Activated CD4-positive, alpha-beta memory T cell treated with anti-CD3 and anti-CD28 coated beads, Interleukin-2, amount 10 ng/mL, durations not matched to agents 7 days and 5 days (primary cell): ENCODE data around the gene SEPTIN8. TPM values are rescaled to one million over a fixed set of nuclear protein-coding genes. Genes with fewer than 3 reads are reported as not detected.

Experiments
- CTCF ChIA-PET: fragments of 350-600 bp; sonication (Branson Sonifier 250); formaldehyde crosslinking; loops from one replicate; lab custom pipeline; 2021; ENCODE audit warnings: antibody characterized with exemption, inconsistent platforms; lab: Charles Lee
- POLR2A ChIA-PET: fragments of 350-600 bp; sonication (Branson Sonifier 250); formaldehyde crosslinking; loops from one replicate; lab custom pipeline; 2021; ENCODE audit warnings: antibody characterized with exemption; lab: Charles Lee
- DNase-seq: peaks from one replicate; pipeline ENCODE4 v3.0.0-alpha.2; 2020
- H3K27ac Mint-ChIP-seq: one replicate; pipeline ENCODE4 v1.8.0; 2021; ENCODE audit warnings: mild to moderate bottlenecking, mixed read lengths
- H3K27me3 Mint-ChIP-seq: one replicate; pipeline ENCODE4 v1.8.0; 2021; ENCODE audit warnings: mixed read lengths
- H3K36me3 Mint-ChIP-seq: one replicate; pipeline ENCODE4 v1.8.0; 2021; ENCODE audit warnings: low read depth, mixed read lengths
- H3K4me1 Mint-ChIP-seq: one replicate; pipeline ENCODE4 v1.8.0; 2021; ENCODE audit warnings: mixed read lengths
- H3K4me3 Mint-ChIP-seq: one replicate; pipeline ENCODE4 v1.8.0; 2021; ENCODE audit warnings: mild to moderate bottlenecking, mixed read lengths
- H3K9me3 Mint-ChIP-seq: one replicate; pipeline ENCODE4 v1.8.0; 2021; ENCODE audit warnings: mixed read lengths
- total RNA-seq, 2 experiments: library from RNA; stranded (reverse); gene quantifications; one replicate each; pipeline ENCODE4 v1.2.3, GENCODE V29; 2021

The SEPTIN8 gene
- total RNA-seq, 2 experiments from 2014 or later = 29.7 to 31.8 TPM

DNA sequence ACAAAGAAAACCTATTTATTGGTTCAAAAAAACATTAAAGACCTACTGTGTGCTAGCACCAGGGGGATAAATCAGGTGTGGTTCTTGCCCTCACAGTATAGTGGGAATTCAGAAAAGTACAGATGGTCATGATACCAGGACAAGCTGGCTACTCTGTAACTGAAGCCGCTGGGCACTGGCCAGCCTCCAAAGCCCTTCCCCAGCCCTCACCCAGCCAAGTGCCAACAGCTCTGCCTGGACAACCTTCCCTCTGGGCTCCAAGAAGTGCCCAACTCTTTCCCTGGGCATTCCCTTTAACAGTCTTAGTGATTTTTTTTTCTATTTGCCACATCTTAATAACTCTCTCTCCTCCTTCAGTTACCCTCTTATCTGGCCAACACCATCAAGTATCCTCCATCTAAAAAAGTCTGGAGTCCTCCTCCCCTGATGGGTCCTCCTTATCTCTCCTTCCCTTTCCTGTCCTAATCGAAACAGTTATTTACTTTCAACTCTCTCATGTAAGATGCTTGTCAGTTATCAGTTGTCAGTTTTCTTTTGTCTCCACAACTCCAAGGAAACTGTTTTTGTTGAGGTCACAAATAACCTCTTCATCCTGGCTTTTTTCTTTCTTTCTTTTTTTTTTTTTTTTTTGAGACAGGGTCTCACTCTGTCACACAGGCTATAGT is 13.3 kb upstream of the SEPTIN8 start:
- Mint-ChIP-seq H3K36me3 (no peaks in the 10 kb centered on the region), H3K9me3 (no peaks in the 10 kb centered on the region), H3K4me3 (no peak overlapping the region), H3K27me3 (peaks cover 31% of the 10 kb centered on the region), H3K27ac (no peak overlapping the region), H3K4me1 (peaks cover 3% of the 10 kb centered on the region)
- CTCF ChIA-PET = interaction anchor here (0.7 kb wide), 1 partner anchor 333 kb away, joined by 3 read pairs; no protein-coding TSS in a partner anchor
- POLR2A ChIA-PET = interaction anchor here (1.6 kb wide), 1 partner anchor 11 kb away, joined by 4 read pairs; no protein-coding TSS in a partner anchor
- DNase-seq = no peak

DNA sequence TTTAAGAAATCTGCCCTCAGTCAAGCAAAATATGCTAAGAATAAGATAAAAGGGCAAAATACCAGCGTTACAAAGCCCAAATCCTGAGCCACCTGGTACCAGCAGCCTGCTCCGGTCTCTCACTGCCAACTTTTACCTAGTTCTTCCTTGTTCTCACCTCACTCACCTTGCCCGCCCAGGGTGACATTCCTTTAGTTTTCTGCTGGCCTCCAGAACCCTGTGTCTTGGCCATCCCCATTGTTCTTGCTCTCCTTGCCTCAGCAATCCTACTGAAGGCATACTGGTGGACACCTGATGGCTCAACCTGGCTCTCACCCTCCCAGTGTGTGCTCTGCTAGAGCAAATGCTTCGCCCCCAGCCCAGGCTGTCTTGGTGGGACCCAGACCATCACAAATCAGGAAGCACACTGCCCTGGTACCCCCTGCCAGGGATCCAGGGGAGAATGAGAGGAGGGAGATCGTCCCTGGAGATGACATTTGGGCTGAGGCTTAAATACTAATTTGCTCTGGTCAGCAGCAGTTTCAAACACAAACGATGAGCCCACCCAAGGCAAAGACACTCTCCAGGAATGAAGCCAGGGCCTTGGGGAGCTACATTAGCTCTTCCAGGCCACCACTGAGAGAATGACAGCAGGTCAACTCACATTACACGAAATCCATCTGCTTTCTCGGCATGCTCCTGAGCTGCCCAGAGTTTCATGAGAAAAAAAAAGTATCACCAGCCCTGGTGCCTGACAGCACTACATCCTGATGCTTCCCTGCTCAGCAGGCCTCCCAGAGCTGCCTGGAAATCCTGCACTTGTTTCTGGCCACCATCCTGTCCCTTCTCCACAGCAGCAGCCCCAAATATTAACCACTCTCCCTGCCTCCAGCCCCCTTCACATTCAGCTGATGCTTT is 12.2 kb upstream of the SEPTIN8 start:
- H3K27ac Mint-ChIP-seq = no peak overlapping the region
- no peak for DNase-seq
- ChIA-PET CTCF (no interaction called here), POLR2A (interaction anchor here (1.6 kb wide), 1 partner anchor 12 kb away, joined by 4 read pairs; no protein-coding TSS in a partner anchor)
- H3K27me3 Mint-ChIP-seq = peaks cover 34% of the 10 kb centered on the region
- peaks cover 3% of the 10 kb centered on the region for H3K4me1 Mint-ChIP-seq
- no peaks in the 10 kb centered on the region for H3K9me3 Mint-ChIP-seq
- no peaks in the 10 kb centered on the region for H3K36me3 Mint-ChIP-seq
- no peak overlapping the region for H3K4me3 Mint-ChIP-seq

- ChIA-PET POLR2A (no interaction called here), CTCF (no interaction called here)
- Mint-ChIP-seq H3K27me3 (peaks cover 33% of the 10 kb centered on the region), H3K36me3 (no peaks in the 10 kb centered on the region), H3K4me3 (no peak overlapping the region), H3K9me3 (no peaks in the 10 kb centered on the region), H3K4me1 (peaks cover 3% of the 10 kb centered on the region), H3K27ac (no peak overlapping the region)
- DNase-seq = no peak
Measured at GRCh38 chr5:132788508-132788907, 11.5 kb upstream of the SEPTIN8 start.

- Mint-ChIP-seq H3K9me3 (no peaks in the 10 kb centered on the region), H3K27ac (no peak overlapping the region), H3K27me3 (peaks cover 31% of the 10 kb centered on the region), H3K4me1 (peaks cover 3% of the 10 kb centered on the region), H3K4me3 (no peak overlapping the region), H3K36me3 (no peaks in the 10 kb centered on the region)
- ChIA-PET CTCF (interaction anchor here (2.3 kb wide), 1 partner anchor 33 kb away, joined by 6 read pairs; no protein-coding TSS in a partner anchor), POLR2A (interaction anchor here (1.0 kb wide), 1 partner anchor 11 kb away, joined by 4 read pairs; the partner anchor contains the start of gene SEPTIN8)
- DNase-seq = no peak
Measured at GRCh38 chr5:132787076-132787475, 10.0 kb upstream of the SEPTIN8 start.

DNA sequence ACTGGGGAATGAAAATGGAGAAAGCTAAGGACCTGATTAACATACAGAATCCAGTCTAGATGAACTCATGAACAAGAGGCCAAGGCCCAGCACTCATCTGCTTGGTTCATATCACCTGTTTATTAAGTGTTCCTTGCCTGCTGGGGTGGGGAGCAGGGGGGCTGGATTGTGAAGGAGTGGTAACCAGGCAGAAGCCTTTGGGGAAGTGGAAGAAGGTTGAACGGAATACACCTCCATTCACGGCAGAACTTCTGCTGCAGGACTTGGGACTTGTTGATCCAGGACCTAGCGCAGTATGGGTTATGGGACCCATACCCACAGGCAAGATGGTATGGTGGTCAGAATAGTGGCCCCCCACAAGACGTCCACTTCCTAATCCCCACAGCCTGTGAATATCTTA is 8.8 kb upstream of the SEPTIN8 start:
- Mint-ChIP-seq H3K27ac (no peak overlapping the region), H3K36me3 (no peaks in the 10 kb centered on the region), H3K4me1 (peaks cover 3% of the 10 kb centered on the region), H3K9me3 (no peaks in the 10 kb centered on the region), H3K27me3 (peaks cover 39% of the 10 kb centered on the region), H3K4me3 (no peak overlapping the region)
- no peak for DNase-seq
- ChIA-PET POLR2A (interaction anchor here (1.4 kb wide), 1 partner anchor 10 kb away, joined by 3 read pairs; no protein-coding TSS in a partner anchor), CTCF (interaction anchor here (1.1 to 2.3 kb wide), 3 partner anchors 11 to 175 kb away, joined by 3 to 6 read pairs (median 3); no protein-coding TSS in a partner anchor)

DNA sequence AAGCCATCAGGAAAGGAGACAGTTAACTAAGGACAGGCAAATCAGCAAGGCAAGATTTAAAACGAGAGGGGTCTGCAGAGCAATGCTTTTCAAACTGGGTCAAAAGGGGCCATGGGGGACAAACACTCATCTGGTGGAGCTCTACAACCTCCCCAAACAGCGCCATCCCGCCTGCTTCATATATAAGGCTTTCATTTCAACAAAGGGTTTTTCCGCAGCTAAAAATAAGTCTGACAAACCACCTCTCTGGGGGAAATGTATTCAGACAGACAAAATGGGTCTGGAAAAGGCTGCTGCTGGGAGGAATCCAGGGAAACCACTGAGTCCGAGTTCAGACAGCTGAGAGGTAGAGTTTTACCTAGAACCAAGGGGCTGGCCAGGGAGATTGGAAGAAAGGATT is 8.3 kb upstream of the SEPTIN8 start:
- Mint-ChIP-seq H3K4me1 (peaks cover 5% of the 10 kb centered on the region), H3K36me3 (no peaks in the 10 kb centered on the region), H3K27ac (no peak overlapping the region), H3K27me3 (peaks cover 40% of the 10 kb centered on the region), H3K9me3 (no peaks in the 10 kb centered on the region), H3K4me3 (no peak overlapping the region)
- POLR2A ChIA-PET = interaction anchor here (1.4 kb wide), 1 partner anchor 9 kb away, joined by 3 read pairs; no protein-coding TSS in a partner anchor
- DNase-seq = no peak
- CTCF ChIA-PET = interaction anchor here (1.2 to 2.3 kb wide), 2 partner anchors 10 to 35 kb away, joined by 3 to 6 read pairs; no protein-coding TSS in a partner anchor

GRCh38 chr5:132782101-132782500 is 5.1 kb upstream of the SEPTIN8 start:
- Mint-ChIP-seq H3K4me1 (peaks cover 13% of the 10 kb centered on the region), H3K36me3 (peaks cover 3% of the 10 kb centered on the region), H3K27me3 (peaks cover 55% of the 10 kb centered on the region), H3K4me3 (no peak overlapping the region), H3K27ac (no peak overlapping the region), H3K9me3 (no peaks in the 10 kb centered on the region)
- ChIA-PET CTCF (no interaction called here), POLR2A (no interaction called here)
- no peak for DNase-seq

DNA sequence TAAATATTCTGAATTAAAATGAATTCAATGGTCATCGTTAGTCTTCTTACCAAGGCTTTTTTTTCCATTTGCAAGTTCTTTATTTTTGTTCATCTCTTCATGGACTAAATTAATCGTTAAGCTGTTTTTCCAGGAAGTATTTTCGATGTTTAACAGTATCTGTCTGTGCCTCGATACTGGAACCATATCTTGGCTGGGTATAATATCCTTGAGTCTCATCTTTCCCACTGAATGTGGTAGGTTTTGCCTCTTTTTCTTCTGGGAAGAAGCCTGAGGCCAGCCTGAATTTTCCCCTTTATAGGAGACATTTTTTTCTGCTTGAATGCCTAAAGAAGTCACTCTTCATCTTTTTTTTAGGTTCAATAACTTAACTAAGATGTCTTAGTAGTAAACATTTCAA is 4.0 kb upstream of the SEPTIN8 start:
- Mint-ChIP-seq H3K4me1 (peaks cover 15% of the 10 kb centered on the region), H3K27ac (no peak overlapping the region), H3K27me3 (peaks cover 53% of the 10 kb centered on the region), H3K4me3 (no peak overlapping the region), H3K9me3 (no peaks in the 10 kb centered on the region), H3K36me3 (peaks cover 3% of the 10 kb centered on the region)
- ChIA-PET CTCF (no interaction called here), POLR2A (no interaction called here)
- DNase-seq = no peak

GRCh38 chr5:132780577-132780976 is 3.5 kb upstream of the SEPTIN8 start:
- peaks cover 19% of the 10 kb centered on the region for H3K4me1 Mint-ChIP-seq
- no peak overlapping the region for H3K27ac Mint-ChIP-seq
- no peak overlapping the region for H3K4me3 Mint-ChIP-seq
- CTCF ChIA-PET = no interaction called here
- peaks cover 48% of the 10 kb centered on the region for H3K27me3 Mint-ChIP-seq
- DNase-seq = no peak
- peaks cover 3% of the 10 kb centered on the region for H3K36me3 Mint-ChIP-seq
- POLR2A ChIA-PET = no interaction called here
- H3K9me3 Mint-ChIP-seq = no peaks in the 10 kb centered on the region

DNA sequence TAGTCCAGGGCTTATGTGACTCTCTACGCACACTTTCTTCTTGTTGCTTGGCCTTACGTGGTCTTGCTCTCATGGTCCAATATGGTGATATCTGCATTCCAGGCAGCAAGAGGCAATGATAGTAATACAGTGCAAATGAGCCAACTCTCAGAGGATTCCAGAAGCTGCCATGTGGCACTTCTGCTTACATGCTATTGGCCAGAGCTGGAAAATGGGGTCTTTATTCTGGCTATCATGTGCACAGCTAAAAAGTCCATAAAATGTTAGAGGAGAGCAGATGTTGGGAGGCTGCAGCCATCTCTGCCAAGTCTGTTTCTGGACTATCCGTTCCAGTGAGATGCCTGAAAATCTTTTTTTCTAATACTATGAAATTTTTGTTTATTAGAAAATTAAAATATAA is 2.9 kb upstream of the SEPTIN8 start:
- Mint-ChIP-seq H3K27ac (no peak overlapping the region), H3K36me3 (peaks cover 3% of the 10 kb centered on the region), H3K9me3 (no peaks in the 10 kb centered on the region), H3K4me3 (no peak overlapping the region), H3K27me3 (peaks cover 44% of the 10 kb centered on the region), H3K4me1 (peaks cover 21% of the 10 kb centered on the region)
- no peak for DNase-seq
- ChIA-PET POLR2A (no interaction called here), CTCF (interaction anchor here (1.8 kb wide), 1 partner anchor 33 kb away, joined by 8 read pairs; the partner anchor contains the start of gene CCNI2)

DNA sequence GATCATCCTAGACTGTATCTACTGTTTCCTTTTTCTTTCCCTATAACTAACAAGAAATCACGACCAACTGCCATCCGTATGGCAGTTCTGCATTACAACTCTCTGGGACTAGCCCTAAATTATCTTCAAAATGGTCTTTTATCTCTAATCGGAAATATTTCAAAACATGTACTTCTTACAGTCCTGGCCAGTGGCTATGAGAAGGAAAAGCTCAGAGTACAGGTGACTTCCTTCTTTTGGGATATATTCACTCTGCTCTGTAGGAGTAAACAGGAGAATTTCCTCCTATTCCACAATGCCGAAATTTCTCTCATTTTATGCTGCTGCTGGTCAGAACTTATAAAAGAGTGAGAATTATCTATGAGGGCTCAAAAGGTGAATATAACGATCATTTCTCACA is 1.8 kb upstream of the SEPTIN8 start:
- H3K4me1 Mint-ChIP-seq = peaks cover 23% of the 10 kb centered on the region
- no peak overlapping the region for H3K4me3 Mint-ChIP-seq
- POLR2A ChIA-PET = interaction anchor here (1.1 kb wide), 1 partner anchor 221 kb away, joined by 3 read pairs; no protein-coding TSS in a partner anchor
- DNase-seq = no peak
- CTCF ChIA-PET = interaction anchor here (1.7 to 1.8 kb wide), 2 partner anchors 32 to 280 kb away, joined by 3 to 8 read pairs; partner anchors contain the start of gene CCNI2
- H3K36me3 Mint-ChIP-seq = peaks cover 3% of the 10 kb centered on the region
- H3K9me3 Mint-ChIP-seq = no peaks in the 10 kb centered on the region
- H3K27ac Mint-ChIP-seq = no peak overlapping the region
- H3K27me3 Mint-ChIP-seq = peaks cover 44% of the 10 kb centered on the region

DNA sequence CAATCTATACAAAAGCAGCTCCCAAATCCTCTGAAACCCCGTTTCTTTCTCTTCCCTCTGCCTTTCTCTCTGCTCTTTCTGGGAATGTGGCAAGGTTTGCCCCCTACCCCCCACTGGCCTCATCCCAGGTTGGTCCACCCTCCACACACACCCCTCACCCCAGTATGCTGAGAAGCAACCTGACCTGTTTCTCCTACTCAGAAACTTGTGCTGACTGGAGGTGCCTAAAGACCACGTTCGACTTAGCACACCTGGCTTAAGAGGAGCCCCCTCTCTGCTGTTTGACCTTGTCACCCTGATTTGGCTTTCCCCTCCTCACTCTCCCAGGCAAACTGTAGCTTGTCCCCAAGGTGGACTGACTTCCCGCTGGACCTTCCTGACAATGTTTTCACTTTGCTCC is 1.1 kb upstream of the SEPTIN8 start:
- Mint-ChIP-seq H3K27ac (no peak overlapping the region), H3K36me3 (peaks cover 3% of the 10 kb centered on the region), H3K27me3 (peaks cover 42% of the 10 kb centered on the region), H3K4me1 (peaks cover 23% of the 10 kb centered on the region), H3K4me3 (peak overlapping the region; percentile 73), H3K9me3 (no peaks in the 10 kb centered on the region)
- no peak for DNase-seq
- ChIA-PET CTCF (interaction anchor here (0.5 to 1.7 kb wide), 4 partner anchors 31 to 280 kb away, joined by 3 to 7 read pairs (median 4); partner anchors contain the start of gene CCNI2), POLR2A (interaction anchor here (1.1 to 1.5 kb wide), 3 partner anchors 31 to 220 kb away, joined by 3 to 6 read pairs (median 3); partner anchors contain the start of gene CCNI2)
